Activated naive CD8-positive, alpha-beta T cell (primary cell): ENCODE data around the gene MAPK13.
"Not testable (repeated sequence)": the region's sequence is repeated elsewhere in the genome, so short reads cannot be mapped to it uniquely, and the experiment has no call there.

Experiments used
- H3K27ac Mint-ChIP-seq: one replicate; pipeline ENCODE4 v1.8.0; 2021; ENCODE audit warnings: mixed read lengths
- H3K27me3 Mint-ChIP-seq: one replicate; pipeline ENCODE4 v1.8.0; 2021; ENCODE audit warnings: mixed read lengths
- H3K36me3 Mint-ChIP-seq: one replicate; pipeline ENCODE4 v1.8.0; 2021; ENCODE audit warnings: mixed read lengths
- H3K4me1 Mint-ChIP-seq: one replicate; pipeline ENCODE4 v1.8.0; 2021; ENCODE audit warnings: low read depth, mixed read lengths
- H3K4me3 Mint-ChIP-seq: one replicate; pipeline ENCODE4 v1.8.0; 2021; ENCODE audit warnings: mild to moderate bottlenecking, mixed read lengths
- H3K9me3 Mint-ChIP-seq: one replicate; pipeline ENCODE4 v1.8.0; 2021; ENCODE audit warnings: low read depth, mixed read lengths

Gene MAPK13

DNA sequence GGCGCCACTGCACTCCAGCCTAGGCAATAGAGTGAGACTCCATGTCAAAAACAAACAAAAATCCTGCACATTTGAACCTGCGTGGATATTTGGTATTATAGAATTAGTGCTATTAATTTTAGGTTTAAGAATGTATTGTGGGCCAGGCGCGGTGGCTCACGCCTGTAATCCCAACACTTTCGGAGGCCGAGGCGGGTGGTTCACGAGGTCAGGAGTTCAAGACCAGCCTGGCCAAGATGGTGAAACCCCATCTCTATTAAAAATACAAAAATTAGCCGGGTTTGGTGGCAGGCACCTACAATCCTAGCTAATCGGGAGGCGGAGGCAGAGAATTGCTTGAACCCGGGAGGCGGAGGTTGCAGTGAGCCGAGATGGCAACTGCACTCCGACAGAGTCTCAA lies 979 bp upstream of the MAPK13 start:
- H3K9me3 Mint-ChIP-seq, H3K27me3 Mint-ChIP-seq, H3K36me3 Mint-ChIP-seq: not testable (repeated sequence)
- Mint-ChIP-seq H3K27ac (peak overlapping the region; percentile 46), H3K4me3 (peak overlapping the region; percentile 90), H3K4me1 (peaks cover 51% of the 10 kb centered on the region)

DNA sequence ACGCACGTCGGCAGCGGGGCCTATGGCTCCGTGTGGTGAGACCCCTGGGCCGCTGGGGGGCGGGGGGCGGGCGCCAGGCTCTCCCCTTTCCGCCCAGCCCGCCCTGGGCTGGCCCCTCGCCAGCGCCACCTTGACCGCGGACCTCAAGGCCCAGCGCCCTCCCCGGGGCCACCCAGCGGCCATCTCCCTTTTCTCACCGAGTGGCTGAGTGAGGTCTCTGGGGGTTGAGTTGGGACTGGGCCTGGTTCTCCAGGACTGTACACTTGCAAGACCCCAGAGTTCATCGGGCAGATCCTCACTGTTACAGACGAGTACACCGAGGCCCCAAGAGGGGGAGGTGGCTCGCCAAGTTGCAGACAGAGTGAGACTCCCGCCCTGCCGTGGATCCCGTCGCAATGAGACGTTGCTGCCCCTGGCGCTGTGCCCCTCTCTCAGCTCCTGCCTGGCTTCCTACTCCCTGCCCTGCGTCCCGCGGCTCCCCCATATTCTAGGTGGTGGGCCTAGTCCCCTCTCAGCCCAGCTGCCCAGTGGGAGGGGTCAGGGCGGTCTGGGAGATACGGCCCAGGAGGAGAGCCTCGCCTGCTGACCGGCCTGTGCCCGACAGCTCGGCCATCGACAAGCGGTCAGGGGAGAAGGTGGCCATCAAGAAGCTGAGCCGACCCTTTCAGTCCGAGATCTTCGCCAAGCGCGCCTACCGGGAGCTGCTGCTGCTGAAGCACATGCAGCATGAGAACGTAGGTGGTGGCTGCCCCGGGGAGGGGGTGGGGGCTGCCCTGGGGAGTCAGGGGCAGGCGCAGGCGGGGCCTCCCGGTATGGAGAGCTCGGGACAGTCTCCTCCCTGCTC lies 576 bp downstream of the MAPK13 start:
- peak overlapping the region; percentile 88 for H3K27ac Mint-ChIP-seq
- H3K4me1 Mint-ChIP-seq, result peaks cover 47% of the 10 kb centered on the region
- no peaks in the 10 kb centered on the region for H3K9me3 Mint-ChIP-seq
- no peaks in the 10 kb centered on the region for H3K27me3 Mint-ChIP-seq
- H3K36me3 Mint-ChIP-seq, result peaks cover 8% of the 10 kb centered on the region
- H3K4me3 Mint-ChIP-seq, result peak overlapping the region; percentile 86

DNA sequence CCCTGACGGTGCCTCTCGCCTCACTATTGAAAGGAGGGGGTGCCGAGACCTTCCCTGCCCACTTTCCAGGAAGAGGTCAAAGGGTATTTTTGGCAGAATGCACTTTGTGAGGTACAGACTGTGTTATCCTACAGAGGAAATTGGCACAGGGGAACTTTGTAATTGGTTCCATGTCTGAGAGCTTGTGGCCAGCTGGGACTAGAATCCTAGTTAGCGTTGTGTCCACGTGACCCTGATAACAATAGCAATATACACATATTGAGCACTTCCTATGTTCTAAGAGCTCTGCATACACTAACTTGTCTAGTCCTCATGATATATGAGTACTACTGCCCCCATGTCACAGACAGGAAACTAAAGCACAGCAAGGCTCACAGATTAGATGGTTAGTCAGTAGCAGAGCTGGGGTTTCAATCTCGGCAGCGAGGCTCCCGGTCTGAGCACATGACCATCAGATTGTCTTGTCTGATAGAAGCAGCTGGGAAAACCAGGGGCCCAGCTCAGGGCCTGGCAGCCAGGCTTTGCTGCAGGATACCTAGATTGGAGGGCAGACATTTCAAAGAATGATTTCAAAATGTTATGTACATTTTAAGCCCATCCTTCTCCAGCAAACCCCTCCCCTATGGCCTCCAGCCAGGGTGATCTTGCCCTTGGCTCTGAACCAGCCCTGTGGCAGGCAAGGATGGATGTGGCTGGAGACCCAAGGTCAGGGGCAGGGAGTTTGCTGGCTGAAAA lies 1.4 kb downstream of the MAPK13 start:
- Mint-ChIP-seq H3K4me1 (peaks cover 39% of the 10 kb centered on the region), H3K27me3 (no peaks in the 10 kb centered on the region), H3K9me3 (no peaks in the 10 kb centered on the region), H3K36me3 (peaks cover 8% of the 10 kb centered on the region), H3K4me3 (peak overlapping the region; percentile 86), H3K27ac (peak overlapping the region; percentile 88)

DNA sequence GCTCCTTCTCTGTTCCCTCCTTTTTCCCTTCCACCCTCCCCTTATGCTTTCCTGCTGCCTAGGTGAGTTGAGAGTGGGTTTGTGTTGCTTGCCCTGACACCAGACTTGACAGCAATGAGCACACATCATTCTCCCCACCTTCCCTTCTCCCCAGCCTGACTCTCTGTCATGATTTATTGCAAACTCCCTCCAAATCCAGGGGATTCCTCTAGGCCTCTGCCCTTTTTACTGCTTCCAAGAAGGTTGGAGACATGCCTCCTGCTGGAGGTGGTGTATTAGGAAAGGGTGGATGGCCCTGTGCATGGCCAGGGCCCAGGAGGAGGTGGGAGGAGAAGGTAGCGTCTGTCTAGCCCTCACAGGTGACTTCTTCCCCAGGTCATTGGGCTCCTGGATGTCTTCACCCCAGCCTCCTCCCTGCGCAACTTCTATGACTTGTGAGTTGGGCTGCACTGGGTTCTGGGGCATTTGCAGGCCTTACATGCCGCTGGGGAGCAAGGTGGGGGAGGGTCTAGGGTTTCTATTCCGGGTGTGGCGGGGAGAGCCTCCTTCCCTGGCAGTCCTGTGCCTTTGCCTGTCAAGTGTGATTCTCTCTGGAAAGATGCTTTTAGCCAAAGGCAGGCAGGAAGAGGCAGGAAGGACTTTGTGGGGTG lies 2.1 kb downstream of the MAPK13 start:
- peaks cover 8% of the 10 kb centered on the region for H3K36me3 Mint-ChIP-seq
- no peaks in the 10 kb centered on the region for H3K9me3 Mint-ChIP-seq
- no peaks in the 10 kb centered on the region for H3K27me3 Mint-ChIP-seq
- H3K27ac Mint-ChIP-seq, result peak overlapping the region; percentile 88
- peak overlapping the region; percentile 48 for H3K4me3 Mint-ChIP-seq
- H3K4me1 Mint-ChIP-seq, result peaks cover 33% of the 10 kb centered on the region

DNA sequence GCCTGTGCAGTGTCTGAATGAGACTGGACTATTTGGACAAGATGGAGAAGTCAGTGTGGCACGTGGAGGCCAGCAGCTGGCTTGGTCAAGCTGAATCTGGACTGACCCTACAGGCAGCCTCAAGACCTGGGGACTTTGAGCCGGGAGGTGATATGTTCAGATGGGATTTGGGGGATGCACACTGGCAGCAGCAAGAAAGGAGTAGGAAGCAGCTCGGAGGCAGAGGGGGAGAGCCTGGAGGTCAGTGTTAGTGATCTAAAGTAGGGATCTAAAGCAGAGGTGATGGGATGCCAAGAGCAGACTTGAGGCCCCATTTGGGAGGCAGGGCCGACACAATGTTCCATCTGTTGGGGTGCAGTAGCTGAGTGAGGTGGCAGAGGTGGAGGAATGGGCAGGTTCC lies 2.8 kb downstream of the MAPK13 start:
- H3K27ac Mint-ChIP-seq, result peak overlapping the region; percentile 37
- H3K4me3 Mint-ChIP-seq, result no peak overlapping the region
- peaks cover 8% of the 10 kb centered on the region for H3K36me3 Mint-ChIP-seq
- no peaks in the 10 kb centered on the region for H3K9me3 Mint-ChIP-seq
- H3K27me3 Mint-ChIP-seq, result no peaks in the 10 kb centered on the region
- peaks cover 33% of the 10 kb centered on the region for H3K4me1 Mint-ChIP-seq

DNA sequence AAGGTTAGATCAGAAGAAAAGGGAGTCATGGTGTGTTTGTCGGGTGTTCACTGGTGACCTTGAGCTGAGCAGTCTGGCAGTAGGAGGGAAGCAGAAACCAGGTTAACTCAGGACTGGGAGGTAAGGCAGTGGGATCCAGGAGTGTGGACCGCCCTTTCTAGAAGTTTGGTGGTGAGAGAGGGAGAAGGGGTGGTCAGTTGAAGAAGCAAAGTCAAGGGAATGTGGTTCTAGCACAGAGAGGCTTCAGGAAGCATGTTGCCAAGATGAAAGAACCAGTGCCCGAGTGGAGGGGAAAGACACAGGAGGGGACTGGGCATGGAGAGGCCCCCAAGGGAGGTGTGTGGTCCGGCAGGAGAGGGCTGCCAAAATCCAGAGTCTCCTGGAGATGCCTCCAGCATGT lies 3.6 kb downstream of the MAPK13 start:
- Mint-ChIP-seq H3K27me3 (no peaks in the 10 kb centered on the region), H3K36me3 (peaks cover 8% of the 10 kb centered on the region), H3K4me3 (no peak overlapping the region), H3K27ac (peak overlapping the region; percentile 18), H3K4me1 (peaks cover 33% of the 10 kb centered on the region), H3K9me3 (no peaks in the 10 kb centered on the region)

DNA sequence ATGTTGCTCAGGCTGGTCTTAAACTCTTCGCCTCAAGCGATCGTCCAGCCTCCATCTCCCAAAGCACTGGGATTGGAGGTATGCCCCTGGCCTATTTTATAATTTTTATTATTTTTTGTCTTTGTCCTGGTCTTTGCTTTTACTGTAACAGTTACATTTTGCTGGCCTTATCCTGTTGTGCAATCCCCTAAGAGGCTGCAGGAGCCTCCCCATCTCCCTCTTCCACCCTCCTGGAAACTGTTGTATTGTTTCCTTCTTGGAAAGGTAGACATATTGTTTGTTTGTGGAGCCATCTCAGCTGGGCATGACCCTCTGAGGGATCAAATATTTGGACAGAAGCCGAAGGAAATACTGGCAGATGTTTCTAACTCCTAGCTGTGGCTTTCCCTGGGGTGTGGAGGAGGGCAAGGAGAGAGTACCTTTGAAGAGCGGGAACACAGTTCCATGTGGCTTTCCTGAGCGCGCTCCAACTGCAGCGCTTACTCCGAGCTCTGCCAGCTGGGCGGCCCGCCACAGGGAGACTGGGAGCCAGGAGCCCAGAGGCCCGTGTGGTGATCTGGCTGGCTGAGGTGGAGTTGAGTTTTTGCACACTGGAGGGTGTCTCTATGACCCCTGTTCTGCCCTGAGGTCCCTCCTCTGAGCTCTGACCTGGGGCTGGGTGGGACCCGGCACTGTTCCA lies 4.9 kb downstream of the MAPK13 start:
- no peak overlapping the region for H3K4me3 Mint-ChIP-seq
- peaks cover 8% of the 10 kb centered on the region for H3K36me3 Mint-ChIP-seq
- no peaks in the 10 kb centered on the region for H3K9me3 Mint-ChIP-seq
- H3K4me1 Mint-ChIP-seq, result peaks cover 27% of the 10 kb centered on the region
- H3K27me3 Mint-ChIP-seq, result no peaks in the 10 kb centered on the region
- peak overlapping the region; percentile 37 for H3K27ac Mint-ChIP-seq

DNA sequence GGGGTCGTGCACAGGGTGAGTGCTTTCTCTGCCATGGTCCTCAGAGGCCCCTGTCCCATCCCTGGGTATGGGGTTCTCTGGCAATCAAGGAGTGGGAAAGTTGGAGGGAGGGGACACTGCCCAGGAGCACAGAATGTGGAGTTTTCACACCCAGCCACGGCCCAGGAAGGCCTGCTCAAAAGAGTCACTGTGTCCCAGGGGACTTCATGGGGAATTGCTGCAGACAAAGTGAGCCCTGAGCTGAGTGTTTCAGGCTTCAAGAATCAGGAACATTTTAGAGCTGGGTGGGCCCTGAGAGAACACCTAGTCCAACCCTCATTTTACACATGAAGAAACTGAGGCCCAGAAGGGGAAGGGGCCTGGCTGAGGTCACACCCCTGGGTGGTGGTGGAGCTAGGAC lies 5.7 kb downstream of the MAPK13 start:
- no peak overlapping the region for H3K4me3 Mint-ChIP-seq
- peak overlapping the region; percentile 11 for H3K27ac Mint-ChIP-seq
- H3K4me1 Mint-ChIP-seq, result peaks cover 30% of the 10 kb centered on the region
- H3K36me3 Mint-ChIP-seq, result peaks cover 8% of the 10 kb centered on the region
- no peaks in the 10 kb centered on the region for H3K9me3 Mint-ChIP-seq
- no peaks in the 10 kb centered on the region for H3K27me3 Mint-ChIP-seq

DNA sequence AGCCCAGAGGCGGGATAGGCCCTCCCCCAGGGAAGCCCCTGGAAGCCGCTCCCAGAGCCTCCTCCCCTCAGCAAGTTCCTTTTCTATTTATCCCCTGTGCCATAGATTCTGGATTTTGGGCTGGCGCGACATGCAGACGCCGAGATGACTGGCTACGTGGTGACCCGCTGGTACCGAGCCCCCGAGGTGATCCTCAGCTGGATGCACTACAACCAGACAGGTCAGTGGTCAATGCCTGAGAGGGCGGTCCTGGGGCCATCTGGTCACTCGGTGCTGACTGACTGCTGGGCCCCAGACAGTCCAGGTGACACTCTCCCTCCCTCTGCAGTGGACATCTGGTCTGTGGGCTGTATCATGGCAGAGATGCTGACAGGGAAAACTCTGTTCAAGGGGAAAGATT lies 6.2 kb downstream of the MAPK13 start:
- Mint-ChIP-seq H3K4me3 (no peak overlapping the region), H3K4me1 (peaks cover 29% of the 10 kb centered on the region), H3K27me3 (no peaks in the 10 kb centered on the region), H3K9me3 (no peaks in the 10 kb centered on the region), H3K27ac (no peak overlapping the region), H3K36me3 (peaks cover 8% of the 10 kb centered on the region)

DNA sequence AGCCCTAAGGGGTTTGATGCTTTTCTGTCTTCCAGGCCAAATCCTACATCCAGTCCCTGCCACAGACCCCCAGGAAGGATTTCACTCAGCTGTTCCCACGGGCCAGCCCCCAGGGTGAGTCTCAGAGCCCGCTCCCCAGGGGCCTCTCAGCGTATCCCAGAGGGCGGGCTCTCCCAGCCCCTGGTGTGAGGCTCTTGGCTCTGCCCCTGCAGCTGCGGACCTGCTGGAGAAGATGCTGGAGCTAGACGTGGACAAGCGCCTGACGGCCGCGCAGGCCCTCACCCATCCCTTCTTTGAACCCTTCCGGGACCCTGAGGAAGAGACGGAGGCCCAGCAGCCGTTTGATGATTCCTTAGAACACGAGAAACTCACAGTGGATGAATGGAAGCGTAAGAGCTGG lies 8.4 kb downstream of the MAPK13 start:
- H3K4me3 Mint-ChIP-seq, result no peak overlapping the region
- peaks cover 4% of the 10 kb centered on the region for H3K36me3 Mint-ChIP-seq
- no peaks in the 10 kb centered on the region for H3K9me3 Mint-ChIP-seq
- no peak overlapping the region for H3K27ac Mint-ChIP-seq
- H3K27me3 Mint-ChIP-seq, result no peaks in the 10 kb centered on the region
- H3K4me1 Mint-ChIP-seq, result peaks cover 8% of the 10 kb centered on the region

DNA sequence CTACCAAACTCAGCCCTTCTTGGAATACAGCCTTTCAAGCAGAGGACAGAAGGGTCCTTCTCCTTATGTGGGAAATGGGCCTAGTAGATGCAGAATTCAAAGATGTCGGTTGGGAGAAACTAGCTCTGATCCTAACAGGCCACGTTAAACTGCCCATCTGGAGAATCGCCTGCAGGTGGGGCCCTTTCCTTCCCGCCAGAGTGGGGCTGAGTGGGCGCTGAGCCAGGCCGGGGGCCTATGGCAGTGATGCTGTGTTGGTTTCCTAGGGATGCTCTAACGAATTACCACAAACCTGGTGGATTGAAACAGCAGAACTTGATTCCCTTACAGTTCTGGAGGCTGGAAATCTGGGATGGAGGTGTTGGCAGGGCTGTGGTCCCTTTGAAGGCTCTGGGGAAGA lies 9.1 kb downstream of the MAPK13 start:
- Mint-ChIP-seq H3K9me3 (no peaks in the 10 kb centered on the region), H3K4me1 (peaks cover 6% of the 10 kb centered on the region), H3K27me3 (no peaks in the 10 kb centered on the region), H3K4me3 (no peak overlapping the region), H3K27ac (peak overlapping the region; percentile 41), H3K36me3 (peaks cover 4% of the 10 kb centered on the region)

DNA sequence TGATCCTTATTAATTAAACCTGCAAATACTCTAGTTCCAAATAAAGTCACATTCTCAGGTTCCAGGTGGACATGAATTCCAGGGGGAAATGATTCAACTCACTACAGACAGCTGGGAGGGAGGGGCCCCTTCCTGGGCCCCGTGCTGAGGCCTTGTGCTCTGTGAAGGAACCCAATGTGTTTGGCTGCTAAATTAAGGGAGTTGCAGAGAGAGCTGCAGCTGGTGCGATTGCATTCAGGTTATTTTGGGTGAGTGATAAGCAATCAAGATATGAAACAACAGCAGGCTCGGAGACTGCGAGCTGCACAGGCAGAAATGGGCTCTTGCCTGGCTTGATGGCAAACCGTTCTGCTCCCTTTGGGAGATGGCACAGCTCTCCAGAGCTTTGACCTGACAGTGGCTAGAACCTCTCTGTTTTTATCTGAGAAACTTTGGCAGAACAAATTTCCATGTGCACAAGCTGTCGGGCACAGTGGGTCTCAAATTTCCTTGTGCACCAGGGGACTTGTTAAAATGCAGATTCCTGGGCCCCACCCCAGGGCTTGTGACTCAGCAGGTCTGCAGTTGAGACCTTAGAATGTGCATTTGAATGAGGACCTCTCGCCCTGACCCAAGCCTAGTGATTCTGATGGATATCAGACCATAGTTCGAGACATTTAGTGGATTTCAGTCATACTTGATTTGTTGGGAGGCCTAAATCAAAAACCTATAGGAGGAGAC lies 9.8 kb downstream of the MAPK13 start:
- H3K4me1 Mint-ChIP-seq, result peaks cover 6% of the 10 kb centered on the region
- H3K9me3 Mint-ChIP-seq, result no peaks in the 10 kb centered on the region
- peak overlapping the region; percentile 41 for H3K27ac Mint-ChIP-seq
- no peak overlapping the region for H3K4me3 Mint-ChIP-seq
- peaks cover 4% of the 10 kb centered on the region for H3K36me3 Mint-ChIP-seq
- H3K27me3 Mint-ChIP-seq, result no peaks in the 10 kb centered on the region

DNA sequence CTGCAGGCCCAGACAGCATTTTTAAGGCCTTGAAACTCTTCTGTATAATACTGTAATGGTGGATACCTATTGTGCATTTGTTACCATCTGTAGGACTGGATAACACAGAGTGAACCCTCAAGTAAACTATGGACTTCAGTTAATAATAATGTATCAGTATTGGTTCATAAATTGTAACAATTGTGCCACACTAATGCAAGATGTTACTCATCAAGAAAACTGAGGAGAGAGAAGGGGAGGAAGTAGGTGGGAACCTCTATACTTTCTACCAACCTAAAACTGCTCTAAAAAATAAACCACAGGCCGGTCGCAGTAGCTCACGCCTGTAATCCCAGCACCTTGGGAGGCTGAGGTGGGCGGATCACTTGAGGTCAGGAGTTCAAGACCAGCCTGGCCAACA lies 10.8 kb downstream of the MAPK13 start:
- Mint-ChIP-seq H3K36me3 (no peaks in the 10 kb centered on the region), H3K4me3 (no peak overlapping the region), H3K27me3 (no peaks in the 10 kb centered on the region), H3K27ac (no peak overlapping the region), H3K9me3 (no peaks in the 10 kb centered on the region), H3K4me1 (peaks cover 6% of the 10 kb centered on the region)

DNA sequence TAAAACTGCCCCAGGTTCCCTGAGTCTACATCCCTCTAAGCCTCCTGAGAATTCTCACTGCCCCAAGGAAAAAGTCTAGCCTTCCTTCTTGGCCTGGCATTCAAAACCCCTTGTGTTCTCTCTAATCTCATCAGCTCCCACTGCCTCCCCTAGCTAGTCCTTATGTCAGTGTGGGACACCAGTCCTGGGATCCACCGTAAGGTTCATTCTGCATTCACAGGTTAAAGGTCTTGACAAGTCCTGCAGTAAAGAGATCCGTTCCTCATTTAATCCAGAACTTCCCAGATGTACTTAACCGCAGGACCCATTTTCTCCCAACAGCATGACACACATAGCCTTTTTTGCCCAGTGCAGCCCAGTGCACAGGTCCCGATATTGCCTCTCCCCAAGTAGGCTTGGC lies 11.6 kb downstream of the MAPK13 start:
- Mint-ChIP-seq H3K36me3 (no peaks in the 10 kb centered on the region), H3K27me3 (no peaks in the 10 kb centered on the region), H3K9me3 (no peaks in the 10 kb centered on the region), H3K4me1 (peaks cover 7% of the 10 kb centered on the region), H3K27ac (peak overlapping the region; percentile 59), H3K4me3 (no peak overlapping the region)
